Naive thymus-derived CD8-positive, alpha-beta T cell (primary cell): ENCODE measurements around the gene KCNIP4. TPM values are rescaled to one million over a fixed set of nuclear protein-coding genes. Genes with fewer than 3 reads are reported as not detected.

Experiments used
- ATAC-seq, 2 donors: fragments of 150-1000 bp; cut with Tn5 transposase in 1 of 2; sonication (Bioruptor Pico), chemical (Tn5 transposase) in 1 of 2; 1 replicate in 1 of 2; 2 replicates in 1 of 2; pipeline ENCODE4 v1.10.0; 2021; ENCODE audit warnings: mild to moderate bottlenecking in 2 of 2, moderate library complexity in 2 of 2
- POLR2A ChIA-PET: fragments of 350-600 bp; sonication (Branson Sonifier 250); formaldehyde crosslinking; loops from one replicate; lab custom pipeline; 2021; ENCODE audit warnings: antibody characterized with exemption; lab: Charles Lee
- DNase-seq, 10 donors: peaks; one replicate each; pipeline versions ENCODE4 v3.0.0 to v3.0.0-alpha.2; 2020 to 2022
- H3K27ac Mint-ChIP-seq, 10 donors: one replicate each; pipeline ENCODE4 v1.8.0; 2020 to 2022; ENCODE audit warnings: mild to moderate bottlenecking in 10 of 10, mixed read lengths in 10 of 10, moderate library complexity in 4 of 10, inconsistent platforms in 1 of 10
- H3K27me3 Mint-ChIP-seq, 5 donors: one replicate each; pipeline ENCODE4 v1.8.0; 2021 to 2022; ENCODE audit warnings: mixed read lengths in 5 of 5
- H3K36me3 Mint-ChIP-seq, 3 donors: one replicate each; pipeline ENCODE4 v1.8.0; 2020 to 2022; ENCODE audit warnings: mixed read lengths in 3 of 3, mild to moderate bottlenecking in 2 of 3, inconsistent platforms in 1 of 3
- H3K4me1 Mint-ChIP-seq, 4 donors: one replicate each; pipeline ENCODE4 v1.8.0; 2021 to 2022; ENCODE audit warnings: mixed read lengths in 4 of 4
- H3K4me3 Mint-ChIP-seq, 10 donors: one replicate each; pipeline ENCODE4 v1.8.0; 2020 to 2022; ENCODE audit warnings: mild to moderate bottlenecking in 10 of 10, mixed read lengths in 10 of 10, moderate library complexity in 6 of 10, inconsistent platforms in 1 of 10
- H3K9me3 Mint-ChIP-seq, 9 donors: one replicate each; pipeline ENCODE4 v1.8.0; 2020 to 2022; ENCODE audit warnings: mixed read lengths in 9 of 9, mild to moderate bottlenecking in 3 of 9, inconsistent platforms in 1 of 9, moderate library complexity in 1 of 9
- polyA plus RNA-seq, 3 donors: library from polyadenylated mRNA; unstranded; fragments of 300-500 nt; fragmentation: Illumina TruSeq; gene quantifications; one replicate each; pipeline ENCODE4 v1.2.3, GENCODE V29; 2021
- total RNA-seq, 8 experiments: library from RNA in 2 of 8; stranded (reverse) in 2 of 8; gene quantifications; one replicate each; pipeline ENCODE4 v1.2.3 and lab custom pipeline; 2021 to 2026

Gene KCNIP4
- total and polyA plus RNA-seq, 5 experiments from 2014 or later, result 0.19 to 0.36 TPM; not detected in 3

DNA sequence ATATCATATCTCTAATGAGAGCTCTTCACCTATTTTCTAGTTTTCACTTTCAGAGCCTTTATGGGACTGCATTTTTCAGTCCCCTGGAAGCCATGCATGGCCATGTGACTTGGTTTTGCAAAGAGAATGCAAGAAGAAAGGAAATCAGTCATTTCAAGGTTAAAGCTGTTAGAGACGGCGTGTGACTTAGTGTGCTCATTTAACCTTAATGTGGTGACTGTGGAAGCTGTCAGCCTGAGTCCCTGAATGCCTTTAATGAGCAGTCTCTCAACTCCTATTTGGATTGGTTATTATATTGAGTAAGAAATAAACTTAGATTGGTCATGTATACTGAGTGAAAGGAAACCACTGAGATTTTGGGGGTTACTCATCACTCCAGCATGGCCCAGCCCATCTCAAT, 212.7 kb downstream of the KCNIP4 start:
- H3K36me3 Mint-ChIP-seq, result no peaks in the 10 kb centered on the region
- no peaks in the 10 kb centered on the region for H3K4me1 Mint-ChIP-seq
- no peaks in the 10 kb centered on the region for H3K27me3 Mint-ChIP-seq
- no peak overlapping the region for H3K27ac Mint-ChIP-seq
- H3K9me3 Mint-ChIP-seq, result peaks cover 0 to 5% (median 0%) of the 10 kb centered on the region in 9 donors
- H3K4me3 Mint-ChIP-seq, result no peak overlapping the region
- POLR2A ChIA-PET, result no interaction called here
- DNase-seq (no peak), ATAC-seq (no peak)

DNA sequence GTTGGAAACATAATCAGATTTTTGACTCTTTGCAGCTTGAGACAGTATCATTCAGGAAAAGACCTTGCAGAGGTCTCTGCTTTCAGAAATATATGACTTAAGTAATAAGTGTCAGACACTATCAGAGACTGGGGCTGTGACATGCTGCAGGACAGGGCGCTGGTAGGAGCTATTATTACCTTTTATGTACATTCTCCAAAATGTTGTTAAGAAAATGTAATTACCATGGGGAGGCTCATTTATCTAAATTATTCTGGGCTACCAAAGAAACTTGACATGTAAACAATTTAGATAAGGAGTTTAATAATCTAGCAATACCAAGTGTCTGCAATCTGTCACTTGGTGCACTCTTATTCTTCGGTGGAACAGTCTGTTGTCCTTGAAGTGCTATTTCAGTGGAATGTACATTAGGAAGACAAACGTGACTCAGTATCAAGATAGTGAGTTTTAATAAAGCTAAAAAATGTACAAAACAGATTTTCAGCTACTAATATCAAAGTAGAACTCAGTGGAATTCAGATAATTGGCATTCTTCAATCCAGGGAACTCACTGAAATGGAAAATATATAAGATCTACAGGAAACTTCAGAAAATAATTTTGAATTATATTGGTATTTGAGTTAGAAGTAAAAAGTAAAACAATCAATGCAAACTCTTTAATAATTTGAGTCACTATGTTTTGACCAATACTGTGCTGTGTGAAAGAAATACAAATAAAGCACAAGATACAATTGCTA, 214.5 kb downstream of the KCNIP4 start:
- no peak for ATAC-seq
- H3K4me3 Mint-ChIP-seq, result no peak overlapping the region
- H3K27me3 Mint-ChIP-seq, result no peaks in the 10 kb centered on the region
- no peaks in the 10 kb centered on the region for H3K36me3 Mint-ChIP-seq
- H3K9me3 Mint-ChIP-seq, result peaks cover 0 to 3% (median 0%) of the 10 kb centered on the region in 9 donors
- POLR2A ChIA-PET, result no interaction called here
- no peak for DNase-seq
- H3K4me1 Mint-ChIP-seq, result no peaks in the 10 kb centered on the region
- no peak overlapping the region for H3K27ac Mint-ChIP-seq

- no peaks in the 10 kb centered on the region for H3K36me3 Mint-ChIP-seq
- no peak overlapping the region for H3K4me3 Mint-ChIP-seq
- H3K4me1 Mint-ChIP-seq, result no peaks in the 10 kb centered on the region
- no peak for ATAC-seq
- H3K9me3 Mint-ChIP-seq, result no peaks in the 10 kb centered on the region
- POLR2A ChIA-PET, result no interaction called here
- peaks cover 0 to 12% (median 2%) of the 10 kb centered on the region in 5 donors for H3K27me3 Mint-ChIP-seq
- no peak overlapping the region for H3K27ac Mint-ChIP-seq
- DNase-seq, result no peak
These were observed 220.3 kb downstream of the KCNIP4 start for GRCh38 chr4:21728304-21728703.

- Mint-ChIP-seq H3K4me1 (no peaks in the 10 kb centered on the region), H3K36me3 (no peaks in the 10 kb centered on the region), H3K27ac (no peak overlapping the region)
These were observed 222.2 kb downstream of the KCNIP4 start for GRCh38 chr4:21726255-21726815.

DNA sequence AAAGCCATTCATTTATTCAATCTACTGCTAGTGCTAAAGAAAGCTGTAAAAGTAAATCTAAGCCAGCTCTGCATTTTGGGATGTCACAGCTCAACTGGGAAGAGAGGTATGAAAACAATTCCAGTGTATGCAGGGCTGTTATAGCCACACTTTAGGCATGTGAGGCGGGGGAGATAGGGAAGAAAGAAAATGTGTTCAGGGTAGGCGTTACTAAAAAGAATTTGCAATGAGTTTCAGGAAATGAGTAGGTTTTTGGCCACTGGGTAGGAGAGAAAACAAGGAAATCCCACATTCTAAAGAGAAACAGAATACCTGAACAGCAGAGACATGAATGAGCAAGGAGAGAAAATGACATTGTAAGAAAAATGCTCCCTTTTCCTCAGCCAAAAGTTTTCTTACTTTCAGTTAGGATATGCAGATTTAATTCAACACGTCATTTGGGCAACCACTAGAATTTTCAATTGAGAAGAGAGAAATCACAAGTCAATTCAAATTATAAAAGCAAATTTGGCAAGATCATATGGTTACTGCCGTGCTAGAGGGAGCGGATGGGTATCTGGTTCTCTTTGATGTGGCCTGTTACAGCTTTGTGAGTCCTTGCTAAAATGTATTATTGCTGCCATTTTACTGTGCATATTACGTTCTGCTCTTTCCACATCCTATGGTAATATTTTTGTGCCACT, 226.3 kb downstream of the KCNIP4 start:
- Mint-ChIP-seq H3K4me1 (no peaks in the 10 kb centered on the region), H3K27ac (no peak overlapping the region), H3K4me3 (no peak overlapping the region), H3K9me3 (peaks cover 0 to 7% (median 0%) of the 10 kb centered on the region in 9 donors), H3K27me3 (peaks cover 0 to 9% (median 0%) of the 10 kb centered on the region in 5 donors), H3K36me3 (peaks cover 0 to 4% (median 0%) of the 10 kb centered on the region in 3 donors)
- POLR2A ChIA-PET, result no interaction called here
- no peak for ATAC-seq
- DNase-seq, result no peak

More at GRCh38 chr4:21726255-21726815, 222.2 kb downstream of the KCNIP4 start:
- ATAC-seq (no peak), DNase-seq (no peak)
- POLR2A ChIA-PET, result no interaction called here
- peaks cover 0 to 3% (median 0%) of the 10 kb centered on the region in 9 donors for H3K9me3 Mint-ChIP-seq
- H3K4me3 Mint-ChIP-seq, result no peak overlapping the region
- peaks cover 0 to 17% (median 2%) of the 10 kb centered on the region in 5 donors for H3K27me3 Mint-ChIP-seq

DNA sequence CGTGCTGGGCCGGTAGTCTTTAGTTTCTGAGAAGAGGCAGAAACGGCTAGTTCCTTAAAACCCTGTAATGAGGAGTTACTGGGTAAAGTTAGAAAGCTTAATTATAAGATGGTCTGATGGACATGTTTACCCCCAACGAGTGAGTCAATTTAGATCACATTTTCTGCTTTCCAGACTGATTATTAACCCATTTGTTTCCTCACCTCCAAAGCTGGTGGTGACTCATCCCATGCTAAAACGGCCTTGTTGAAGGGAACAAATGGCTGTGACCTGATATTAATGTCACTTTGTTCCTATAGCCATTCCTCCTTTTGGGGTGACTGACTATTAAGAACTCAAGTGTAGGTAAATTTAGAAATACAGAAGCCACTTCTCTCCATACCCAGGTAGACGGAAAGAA, 232.0 kb downstream of the KCNIP4 start:
- DNase-seq, result no peak
- Mint-ChIP-seq H3K27ac (no peak overlapping the region), H3K36me3 (peaks cover 0 to 4% (median 0%) of the 10 kb centered on the region in 3 donors), H3K9me3 (peaks cover 0 to 7% (median 0%) of the 10 kb centered on the region in 9 donors), H3K4me3 (no peak overlapping the region), H3K27me3 (peaks cover 0 to 8% (median 0%) of the 10 kb centered on the region in 5 donors), H3K4me1 (no peaks in the 10 kb centered on the region)
- POLR2A ChIA-PET, result no interaction called here
- ATAC-seq, result no peak

- ATAC-seq (no peak), DNase-seq (no peak)
- H3K4me1 Mint-ChIP-seq, result no peaks in the 10 kb centered on the region
- no peaks in the 10 kb centered on the region for H3K36me3 Mint-ChIP-seq
- H3K4me3 Mint-ChIP-seq, result no peak overlapping the region
- POLR2A ChIA-PET, result no interaction called here
- no peak overlapping the region for H3K27ac Mint-ChIP-seq
- H3K27me3 Mint-ChIP-seq, result peaks cover 0 to 10% (median 0%) of the 10 kb centered on the region in 5 donors
- peaks cover 0 to 5% (median 0%) of the 10 kb centered on the region in 9 donors for H3K9me3 Mint-ChIP-seq
These were observed 238.3 kb downstream of the KCNIP4 start for GRCh38 chr4:21710179-21710835.

- H3K9me3 Mint-ChIP-seq, result peaks cover 0 to 5% (median 0%) of the 10 kb centered on the region in 9 donors
- H3K27me3 Mint-ChIP-seq, result peaks cover 0 to 10% (median 0%) of the 10 kb centered on the region in 5 donors
- POLR2A ChIA-PET, result no interaction called here
- DNase-seq (no peak), ATAC-seq (no peak)
- no peaks in the 10 kb centered on the region for H3K4me1 Mint-ChIP-seq
- no peaks in the 10 kb centered on the region for H3K36me3 Mint-ChIP-seq
- H3K27ac Mint-ChIP-seq, result no peak overlapping the region
- H3K4me3 Mint-ChIP-seq, result no peak overlapping the region
These were observed 238.8 kb downstream of the KCNIP4 start for GRCh38 chr4:21709761-21710160.

DNA sequence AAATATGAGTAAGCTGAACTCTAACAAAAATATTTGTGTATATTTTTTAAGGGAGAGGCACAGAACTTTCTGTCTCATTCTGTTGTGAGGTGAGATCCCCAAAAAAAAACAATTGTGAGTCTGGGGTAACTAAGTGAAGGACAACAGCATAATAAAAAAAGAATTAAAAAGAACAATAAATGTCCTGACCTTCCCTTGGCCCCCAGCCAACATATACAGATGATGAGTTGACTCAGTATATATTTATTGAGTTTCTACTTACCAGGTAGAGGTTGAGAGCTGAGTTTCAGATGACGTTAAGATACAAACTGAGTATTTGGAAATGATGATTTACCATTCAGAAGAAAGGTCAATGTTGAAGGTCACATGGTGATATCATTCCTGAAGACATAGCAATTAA, 239.5 kb downstream of the KCNIP4 start:
- no peak overlapping the region for H3K27ac Mint-ChIP-seq
- H3K36me3 Mint-ChIP-seq, result no peaks in the 10 kb centered on the region
- ATAC-seq (no peak), DNase-seq (no peak)
- H3K4me3 Mint-ChIP-seq, result no peak overlapping the region
- POLR2A ChIA-PET, result no interaction called here
- peaks cover 0 to 10% (median 0%) of the 10 kb centered on the region in 5 donors for H3K27me3 Mint-ChIP-seq
- H3K9me3 Mint-ChIP-seq, result peaks cover 0 to 5% (median 0%) of the 10 kb centered on the region in 9 donors
- H3K4me1 Mint-ChIP-seq, result no peaks in the 10 kb centered on the region

GRCh38 chr4:21699446-21699845, 249.1 kb downstream of the KCNIP4 start:
- Mint-ChIP-seq H3K4me3 (no peak overlapping the region), H3K27ac (no peak overlapping the region), H3K4me1 (no peaks in the 10 kb centered on the region), H3K36me3 (no peaks in the 10 kb centered on the region), H3K9me3 (peaks cover 0 to 5% (median 0%) of the 10 kb centered on the region in 9 donors), H3K27me3 (peaks cover 0 to 19% (median 8%) of the 10 kb centered on the region in 5 donors)
- DNase-seq (no peak), ATAC-seq (no peak)
- POLR2A ChIA-PET, result no interaction called here

DNA sequence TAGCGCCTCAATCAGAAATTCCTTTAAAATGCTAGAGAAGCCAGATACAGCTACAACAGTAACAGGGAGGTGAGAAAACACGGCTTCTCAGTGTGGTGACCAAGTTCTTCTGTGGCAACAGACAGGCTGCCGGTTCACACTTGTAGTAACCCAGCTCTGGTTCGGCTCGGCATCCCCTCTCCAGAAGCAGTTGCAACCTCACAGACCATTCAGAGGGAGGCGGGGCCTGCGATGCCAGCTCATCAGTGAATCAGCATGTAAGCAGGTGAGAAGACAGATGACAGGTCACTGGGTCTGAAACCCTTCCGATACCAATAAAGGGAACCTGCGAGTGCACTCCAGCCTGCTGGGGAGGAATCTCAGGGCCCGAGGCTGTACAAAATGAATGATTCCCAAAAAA, 251.0 kb downstream of the KCNIP4 start:
- H3K4me1 Mint-ChIP-seq, result no peaks in the 10 kb centered on the region
- DNase-seq (no peak), ATAC-seq (no peak)
- H3K4me3 Mint-ChIP-seq, result no peak overlapping the region
- POLR2A ChIA-PET, result no interaction called here
- no peaks in the 10 kb centered on the region for H3K36me3 Mint-ChIP-seq
- peaks cover 0 to 5% (median 0%) of the 10 kb centered on the region in 9 donors for H3K9me3 Mint-ChIP-seq
- peaks cover 0 to 19% (median 8%) of the 10 kb centered on the region in 5 donors for H3K27me3 Mint-ChIP-seq
- H3K27ac Mint-ChIP-seq, result no peak overlapping the region

DNA sequence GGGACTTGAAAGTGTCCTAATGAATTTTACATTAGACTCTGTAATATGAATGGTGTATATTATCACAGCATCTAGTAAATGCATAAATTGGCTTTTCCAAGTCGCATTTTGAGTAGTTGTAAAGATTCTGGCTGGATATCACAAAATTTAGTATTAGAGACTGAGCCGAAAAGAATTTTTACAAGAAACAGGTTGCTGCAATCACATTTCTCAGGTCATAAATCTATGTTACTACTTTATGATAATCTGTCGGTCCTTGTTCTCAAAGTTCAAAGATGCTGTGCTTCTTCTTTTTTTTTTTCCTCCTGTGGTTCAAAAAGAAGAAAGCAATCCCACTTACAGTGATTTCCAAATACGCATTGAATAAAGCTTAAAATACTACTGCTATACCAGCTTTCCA, 253.4 kb downstream of the KCNIP4 start:
- Mint-ChIP-seq H3K27ac (no peak overlapping the region), H3K36me3 (no peaks in the 10 kb centered on the region), H3K4me1 (no peaks in the 10 kb centered on the region), H3K9me3 (peaks cover 0 to 6% (median 3%) of the 10 kb centered on the region in 9 donors), H3K27me3 (peaks cover 0 to 13% (median 8%) of the 10 kb centered on the region in 5 donors), H3K4me3 (no peak overlapping the region)
- DNase-seq (no peak), ATAC-seq (no peak)
- POLR2A ChIA-PET, result no interaction called here
